GM19351 (cell line): ENCODE data around the gene PDK2.

Source experiments
- ATAC-seq: cut with Tn5 transposase; IDR thresholded peaks from one replicate; pipeline ENCODE4 v1.9.1; 2021; ENCODE audit warnings: mild to moderate bottlenecking, moderate library complexity; ENCODE audit not compliant: unreplicated experiment

The PDK2 gene

GRCh38 chr17:50114849-50115357 lies 19.8 kb downstream of the PDK2 start:
- no peak for ATAC-seq

GRCh38 chr17:50115756-50116155 lies 20.6 kb downstream of the PDK2 start:
- no peak for ATAC-seq

GRCh38 chr17:50117202-50118051 lies 22.3 kb downstream of the PDK2 start:
- ATAC-seq: no peak

GRCh38 chr17:50118076-50118827 lies 23.1 kb downstream of the PDK2 start:
- no peak for ATAC-seq

- no peak for ATAC-seq
These were observed 23.7 kb downstream of the PDK2 start for GRCh38 chr17:50118828-50119218.

- no peak for ATAC-seq
These were observed 25.5 kb downstream of the PDK2 start for GRCh38 chr17:50120475-50121253.

GRCh38 chr17:50122945-50123344 lies 27.8 kb downstream of the PDK2 start:
- no peak for ATAC-seq

- ATAC-seq: no peak
These were observed 28.6 kb downstream of the PDK2 start for GRCh38 chr17:50123649-50124349.

- no peak for ATAC-seq
These were observed 30.4 kb downstream of the PDK2 start for GRCh38 chr17:50125420-50125997.

GRCh38 chr17:50127697-50128361 lies 32.7 kb downstream of the PDK2 start:
- ATAC-seq: no peak

- ATAC-seq: no peak
These were observed 33.5 kb downstream of the PDK2 start for GRCh38 chr17:50128441-50129352.

GRCh38 chr17:50129353-50129727 lies 34.2 kb downstream of the PDK2 start:
- no peak for ATAC-seq

- ATAC-seq: peak; percentile 48
These were observed 34.8 kb downstream of the PDK2 start, which contains the start of gene SAMD14 for GRCh38 chr17:50129728-50130558. Gene SAMD14, minus strand, starts transcription at chr17:50130160. Its CDS starts 5,201 bp downstream, at chr17:50124959.

GRCh38 chr17:50130559-50131305 lies 35.6 kb downstream of the PDK2 start:
- no peak for ATAC-seq

- no peak for ATAC-seq
These were observed 37.1 kb downstream of the PDK2 start for GRCh38 chr17:50132104-50132794.

- no peak for ATAC-seq
These were observed 38.0 kb downstream of the PDK2 start for GRCh38 chr17:50133028-50133768.
